Ecto neural progenitor cell (in vitro differentiated cells): ENCODE results near the gene RTN4R.

Experiments used
- DNase-seq: peaks from one replicate; pipeline ENCODE4 v3.0.0-alpha.2; 2018; ENCODE audit warnings: low spot score

Gene RTN4R

GRCh38 chr22:20201837-20202392 is 66.2 kb downstream of the RTN4R start:
- no peak for DNase-seq

DNA sequence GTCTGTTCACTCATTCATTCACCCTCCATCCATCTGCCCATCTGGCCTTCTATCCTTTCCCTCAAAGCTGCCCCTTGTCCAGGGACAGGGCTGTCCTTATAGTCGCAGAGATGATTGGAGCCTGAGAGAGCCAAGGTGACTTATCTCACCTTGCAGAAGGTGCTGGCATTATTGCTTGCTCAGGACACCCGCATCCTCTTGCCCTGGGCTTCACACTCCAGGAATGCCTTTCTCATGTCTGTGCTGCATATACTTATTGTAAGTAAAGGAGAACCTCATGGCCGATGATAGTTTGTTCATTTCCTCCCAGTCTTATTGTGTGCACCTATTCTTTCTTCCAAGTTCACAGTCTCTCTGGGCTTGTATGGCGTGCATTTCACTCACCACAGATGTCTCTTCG is 68.2 kb downstream of the RTN4R start:
- no peak for DNase-seq

- no peak for DNase-seq
Observed at GRCh38 chr22:20199413-20199842, 68.7 kb downstream of the RTN4R start.

- no peak for DNase-seq
Observed at GRCh38 chr22:20198557-20199319, 69.4 kb downstream of the RTN4R start.

GRCh38 chr22:20197407-20198030 is 70.6 kb downstream of the RTN4R start:
- DNase-seq: no peak

DNA sequence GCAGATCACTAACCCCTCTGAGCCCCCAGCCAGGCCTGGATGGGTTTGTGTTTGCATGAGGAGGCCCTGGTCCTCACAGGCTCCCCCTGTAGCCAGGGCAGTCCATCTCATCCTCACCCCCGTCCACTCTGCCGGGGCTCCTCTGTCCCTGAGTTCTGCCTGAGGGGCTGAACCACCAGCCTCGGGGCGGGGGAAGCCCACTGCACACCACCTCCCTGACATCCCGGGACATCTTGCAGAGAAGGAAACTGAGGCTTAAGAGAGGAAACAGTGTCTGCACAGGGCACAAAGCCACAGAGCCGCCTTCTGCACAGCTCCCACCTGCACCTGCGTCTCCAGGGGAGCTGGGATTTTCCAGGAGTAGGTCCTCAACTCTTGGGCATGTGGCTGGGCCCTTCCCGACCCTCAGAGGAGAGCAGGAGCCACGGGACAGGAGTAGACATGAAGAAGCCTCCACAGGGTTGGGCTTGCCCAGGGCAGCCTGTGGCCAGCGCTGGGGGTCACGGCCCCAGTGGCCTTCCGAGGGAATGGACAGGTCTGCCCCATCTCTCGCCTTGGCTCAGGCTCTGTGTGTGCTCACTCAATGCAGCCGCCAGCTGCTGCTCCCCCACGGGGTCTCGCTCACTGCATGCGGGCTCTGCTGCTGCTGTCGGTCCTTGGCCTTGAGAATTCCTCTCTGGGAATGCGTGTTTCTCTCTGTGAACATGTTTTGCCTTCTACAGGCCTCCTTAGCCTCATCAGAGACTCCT is 71.8 kb downstream of the RTN4R start:
- no peak for DNase-seq

DNA sequence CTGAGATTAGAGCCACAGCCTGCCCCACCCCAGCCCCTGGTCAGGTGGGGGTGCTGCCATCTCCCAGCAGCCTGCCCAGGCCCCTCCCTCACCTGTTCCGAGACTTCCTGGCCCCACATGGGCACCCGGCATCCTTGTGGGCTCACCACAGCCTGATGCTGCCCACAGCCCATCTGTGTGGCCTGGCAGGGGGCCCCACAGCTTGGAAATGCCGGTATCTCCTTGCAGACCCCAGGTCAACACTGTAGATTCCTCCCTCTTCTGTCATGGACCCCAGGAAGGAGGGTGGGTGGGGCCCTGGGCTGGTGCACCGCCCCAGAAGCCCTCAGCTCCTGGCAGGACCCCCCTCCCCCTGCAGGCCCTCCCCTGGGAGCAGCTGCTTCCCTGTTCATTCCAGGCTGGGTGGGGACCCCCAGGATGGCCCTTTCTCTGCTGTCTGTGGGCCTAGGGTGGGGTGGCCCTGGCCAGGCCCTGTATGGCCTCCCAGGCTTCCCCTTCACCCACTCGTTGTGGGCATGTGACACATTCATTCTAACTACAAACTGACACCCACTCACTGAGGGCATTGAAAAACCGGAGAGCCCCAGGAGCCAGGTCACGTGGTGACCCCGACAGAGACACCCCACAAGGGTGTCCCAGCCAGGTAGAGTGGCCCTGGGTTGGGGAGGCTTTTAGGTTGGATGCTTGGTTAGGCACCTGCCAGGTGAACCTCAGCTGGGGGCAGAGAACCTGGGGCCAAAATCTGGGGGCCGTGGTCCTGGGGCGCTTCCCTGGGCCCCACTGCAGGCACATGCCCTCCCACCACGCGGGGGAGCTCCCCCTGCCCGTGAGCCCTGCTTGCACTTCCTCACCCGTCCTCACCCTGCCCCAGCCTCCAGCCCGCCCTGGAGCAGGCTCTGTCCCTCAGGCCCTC is 73.2 kb downstream of the RTN4R start:
- DNase-seq: no peak

DNA sequence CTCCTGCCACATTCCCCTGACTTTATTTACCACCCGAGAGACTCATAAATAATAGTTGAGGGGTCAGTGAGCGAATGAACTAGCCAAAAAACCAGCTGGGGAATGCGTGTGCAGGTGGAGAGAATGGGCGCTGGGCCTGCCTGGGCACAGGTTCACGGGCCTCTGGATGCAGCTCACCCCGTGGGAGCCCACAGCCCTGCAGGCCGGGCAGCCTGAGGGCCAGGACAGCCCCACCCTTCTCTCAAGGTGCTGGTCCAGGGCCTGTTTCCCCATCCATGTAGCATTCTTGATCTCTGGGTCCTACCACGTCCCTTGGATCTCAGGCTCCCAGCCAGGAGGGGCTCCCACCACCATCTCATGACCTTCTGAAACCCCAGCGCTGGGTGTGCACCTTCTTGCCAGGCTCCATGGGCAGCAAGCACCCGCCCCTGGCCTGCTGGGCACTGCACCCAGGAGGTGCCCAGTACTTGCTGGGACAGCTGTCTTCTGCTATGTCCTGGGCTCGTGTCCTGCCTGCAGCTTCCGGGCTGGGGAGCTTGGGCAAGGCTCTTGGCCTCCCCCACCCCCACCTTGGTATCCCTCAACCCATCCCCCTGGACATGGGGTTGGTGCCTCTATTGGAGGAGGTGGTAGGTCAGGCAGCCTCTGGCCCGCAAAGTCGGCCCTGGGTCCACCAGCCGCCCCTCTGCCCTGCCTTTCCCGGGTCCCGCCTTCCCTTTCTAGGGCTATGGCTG is 74.2 kb downstream of the RTN4R start:
- no peak for DNase-seq

GRCh38 chr22:20192972-20193760 is 75.0 kb downstream of the RTN4R start:
- DNase-seq: no peak

GRCh38 chr22:20192293-20192971 is 75.7 kb downstream of the RTN4R start:
- DNase-seq: no peak

DNA sequence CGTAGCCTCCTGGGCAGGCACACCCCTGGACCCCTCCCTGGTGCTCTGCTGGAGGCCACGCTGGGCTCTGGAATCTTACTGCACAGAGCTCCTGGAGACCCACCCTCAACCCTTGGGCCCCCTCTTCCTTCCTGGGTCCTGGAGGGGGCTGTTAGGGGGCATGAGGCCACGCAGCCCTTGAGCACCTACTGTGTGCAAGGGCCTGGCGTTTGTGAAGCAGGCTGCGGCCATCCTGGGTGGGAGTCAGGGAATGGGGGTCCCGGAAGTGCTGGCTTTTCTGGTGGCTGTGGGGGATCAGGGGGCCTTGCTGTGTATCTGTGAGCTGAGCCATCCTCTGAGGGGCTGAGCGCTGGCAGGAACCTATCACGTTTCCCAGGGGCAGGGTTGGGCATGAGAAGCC is 76.3 kb downstream of the RTN4R start:
- DNase-seq: no peak
